H1 (cell line): ENCODE results near the gene UBE3C. TPM values are rescaled to one million over a fixed set of nuclear protein-coding genes. Genes with fewer than 3 reads are reported as not detected.

Experiments
- CTCF ChIA-PET: fragments of 300-600 bp; sonication (Branson Sonifier 250); formaldehyde crosslinking; loops from one replicate; lab custom pipeline; 2021; ENCODE audit not compliant: partially characterized antibody; lab: Charles Lee
- POLR2A ChIA-PET: fragments of 300-600 bp; sonication (Branson Sonifier 250); formaldehyde crosslinking; loops from one replicate; lab custom pipeline; 2021; ENCODE audit warnings: inconsistent platforms; ENCODE audit not compliant: partially characterized antibody; lab: Charles Lee
- DNase-seq, 2 experiments: peaks; one replicate each; pipeline versions ENCODE4 v3.0.0 to v3.0.0-alpha.2; 2010 to 2022; ENCODE audit warnings: low spot score in 2 of 2, low read depth in 1 of 2, mixed read lengths in 1 of 2
- FAIRE-seq: peaks from 2 replicates; lab custom pipeline; 2011; peaks lifted over from hg19 to GRCh38; lab: Jason Lieb, UNC
- H2AFZ ChIP-seq: 2 replicates; pipeline ENCODE4 v1.8.1; 2012; ENCODE audit warnings: low read length, inconsistent platforms
- H2AK5ac ChIP-seq: 2 replicates; pipeline ENCODE4 v1.6.1; 2013; ENCODE audit warnings: low read depth, low read length
- H2BK120ac ChIP-seq: replicated peaks from 2 replicates; pipeline ENCODE3; 2013; ENCODE audit warnings: low read depth, low read length, inconsistent platforms
- H2BK12ac ChIP-seq: 2 replicates; pipeline ENCODE4 v1.6.1; 2013; ENCODE audit warnings: low read depth, low read length
- H2BK15ac ChIP-seq: 2 replicates; pipeline ENCODE4 v1.6.1; 2013; ENCODE audit warnings: low read length
- H2BK20ac ChIP-seq: 2 replicates; pipeline ENCODE4 v1.6.1; 2013; ENCODE audit warnings: low read length
- H2BK5ac ChIP-seq: 2 replicates; pipeline ENCODE4 v1.6.1; 2013; ENCODE audit warnings: low read depth, low read length
- H3K14ac ChIP-seq: 2 replicates; pipeline ENCODE4 v1.6.1; 2013; ENCODE audit warnings: inconsistent platforms; ENCODE audit not compliant: insufficient read length
- H3K18ac ChIP-seq: 2 replicates; pipeline ENCODE4 v1.6.1; 2013; ENCODE audit warnings: low read length; ENCODE audit errors: extremely low read depth
- H3K23ac ChIP-seq: 2 replicates; pipeline ENCODE4 v1.6.1; 2013; ENCODE audit warnings: inconsistent platforms; ENCODE audit not compliant: insufficient read length
- H3K23me2 ChIP-seq: 2 replicates; pipeline ENCODE4 v1.6.1; 2013; ENCODE audit warnings: low read depth, low read length
- H3K27ac ChIP-seq: 2 replicates; pipeline ENCODE4 v1.6.1; 2011; ENCODE audit warnings: low read depth, low read length, inconsistent platforms
- H3K27me3 ChIP-seq, 4 experiments: replicated peaks in 1 of 4; 1 replicate in 1 of 4; 2 replicates in 3 of 4; pipeline versions ENCODE4 v1.6.1 to v1.8.1; 2011 to 2013; ENCODE audit warnings: low read length in 3 of 4, mild to moderate bottlenecking in 3 of 4, inconsistent platforms in 2 of 4, mixed read lengths in 2 of 4, moderate library complexity in 1 of 4; ENCODE audit not compliant: control insufficient read depth in 3 of 4, insufficient read depth in 3 of 4; ENCODE audit errors: extremely low read depth in 1 of 4
- H3K36me3 ChIP-seq, 4 experiments: 2 replicates each; pipeline versions ENCODE4 v1.6.1 to v1.8.1; 2011 to 2013; ENCODE audit warnings: mild to moderate bottlenecking in 4 of 4, low read length in 3 of 4, moderate library complexity in 2 of 4, control low read depth in 1 of 4, inconsistent platforms in 1 of 4; ENCODE audit not compliant: insufficient read depth in 4 of 4, control insufficient read depth in 2 of 4
- H3K4ac ChIP-seq: replicated peaks from 2 replicates; pipeline ENCODE3; 2013; ENCODE audit warnings: low read length, low read depth, mixed read lengths, inconsistent platforms; ENCODE audit not compliant: insufficient read length
- H3K4me1 ChIP-seq, 4 experiments: replicated peaks in 1 of 4; 1 replicate in 1 of 4; 2 replicates in 3 of 4; pipeline versions ENCODE4 v1.6.1 to v1.8.1; 2011 to 2013; ENCODE audit warnings: low read length in 3 of 4, inconsistent platforms in 2 of 4, mixed read lengths in 1 of 4; ENCODE audit not compliant: insufficient read depth in 4 of 4, control insufficient read depth in 3 of 4
- H3K4me2 ChIP-seq, 2 experiments: 2 replicates each; pipeline versions ENCODE4 v1.6.1 to v1.8.1; 2011 to 2013; ENCODE audit warnings: low read depth in 2 of 2, low read length in 2 of 2, control low read depth in 1 of 2, inconsistent platforms in 1 of 2, mild to moderate bottlenecking in 1 of 2; ENCODE audit not compliant: insufficient read depth in 1 of 2
- H3K4me3 ChIP-seq, 4 experiments: fragments of 200-600, 300-600 bp in 1 of 4; sonication (generic), shearing (Covaris generic), sonication (Bioruptor Twin) in 1 of 4; 2 replicates each; pipeline versions ENCODE4 v1.5.1 to v1.8.1; 2011 to 2016; ENCODE audit warnings: low read length in 4 of 4, low read depth in 3 of 4, control low read depth in 2 of 4, inconsistent platforms in 2 of 4, mild to moderate bottlenecking in 2 of 4, mixed read lengths in 1 of 4, moderate library complexity in 1 of 4; ENCODE audit not compliant: insufficient read depth in 2 of 4; ENCODE audit errors: extremely low read depth in 1 of 4
- H3K56ac ChIP-seq: replicated peaks from 2 replicates; pipeline ENCODE3; 2013; ENCODE audit warnings: low read depth, mild to moderate bottlenecking, mixed read lengths, low read length, inconsistent platforms; ENCODE audit not compliant: insufficient read length
- H3K79me1 ChIP-seq: 2 replicates; pipeline ENCODE4 v1.6.1; 2013; ENCODE audit warnings: low read depth, low read length, control low read depth
- H3K79me2 ChIP-seq, 2 experiments: 2 replicates each; pipeline versions ENCODE4 v1.6.1 to v1.8.1; 2012 to 2013; ENCODE audit warnings: low read length in 2 of 2, mild to moderate bottlenecking in 2 of 2, inconsistent platforms in 1 of 2; ENCODE audit not compliant: insufficient read depth in 2 of 2, control insufficient read depth in 1 of 2
- H3K9ac ChIP-seq, 4 experiments: replicated peaks in 1 of 4; 1 replicate in 1 of 4; 2 replicates in 3 of 4; pipeline versions ENCODE4 v1.6.1 to v1.8.1; 2011 to 2013; ENCODE audit warnings: low read depth in 3 of 4, low read length in 3 of 4, control low read depth in 2 of 4, mild to moderate bottlenecking in 2 of 4, moderate library complexity in 2 of 4, inconsistent platforms in 1 of 4; ENCODE audit errors: extremely low read depth in 1 of 4
- H3K9me3 ChIP-seq, 2 experiments: 2 replicates each; pipeline versions ENCODE4 v1.6.1 to v1.8.1; 2012 to 2013; ENCODE audit warnings: mild to moderate bottlenecking in 2 of 2, moderate library complexity in 2 of 2, control low read depth in 1 of 2, inconsistent platforms in 1 of 2, low read depth in 1 of 2, low read length in 1 of 2, mixed read lengths in 1 of 2; ENCODE audit not compliant: insufficient read depth in 2 of 2
- H4K20me1 ChIP-seq, 2 experiments: replicated peaks in 1 of 2; 2 replicates each; pipeline versions ENCODE3 to v1.8.1; 2011 to 2013; ENCODE audit warnings: inconsistent platforms in 2 of 2, low read length in 2 of 2, mild to moderate bottlenecking in 1 of 2; ENCODE audit not compliant: insufficient read depth in 2 of 2, control insufficient read depth in 1 of 2
- H4K5ac ChIP-seq: 2 replicates; pipeline ENCODE4 v1.6.1; 2013; ENCODE audit warnings: low read length, low read depth, mixed read lengths, inconsistent platforms; ENCODE audit not compliant: insufficient read length
- H4K8ac ChIP-seq: 2 replicates; pipeline ENCODE4 v1.8.0; 2013; ENCODE audit warnings: mild to moderate bottlenecking, moderate library complexity, low read length, inconsistent platforms; ENCODE audit not compliant: insufficient read depth; ENCODE audit errors: extremely low read depth
- H4K91ac ChIP-seq: replicated peaks from 2 replicates; pipeline ENCODE3; 2013; ENCODE audit warnings: low read length, mixed read lengths, inconsistent platforms; ENCODE audit not compliant: insufficient read length
- ASH2L ChIP-seq: fragments of 200-600, 300-600 bp; sonication (generic); IDR thresholded peaks from one replicate; pipeline ENCODE4 v1.7.1; 2017; ENCODE audit warnings: low read length
- CBX5 ChIP-seq: fragments of 300-800, 300-1000 bp; sonication (generic); IDR thresholded peaks from 2 replicates; pipeline ENCODE4 v1.7.1; 2016; ENCODE audit warnings: antibody characterized with exemption, low read length, low read depth
- CEBPB ChIP-seq: IDR thresholded peaks from 2 replicates; pipeline ENCODE4 v1.6.1; 2012; ENCODE audit warnings: low read depth, low read length
- EGR1 ChIP-seq: IDR thresholded peaks from 2 replicates; pipeline ENCODE4 v1.6.1; 2011; ENCODE audit warnings: low read depth, low read length, borderline replicate concordance
- HDAC6 ChIP-seq: IDR thresholded peaks from one replicate; pipeline ENCODE4 v1.7.1; 2012; ENCODE audit warnings: low read depth, mild to moderate bottlenecking, inconsistent platforms, low read length, moderate library complexity
- MAFK ChIP-seq: IDR thresholded peaks from 2 replicates; pipeline ENCODE4 v1.6.1; 2012; ENCODE audit warnings: low read depth, mild to moderate bottlenecking, improper control_type of control experiment, low read length
- PHF8 ChIP-seq: fragments of 200-600 bp; sonication (generic); conservative IDR thresholded peaks from 2 replicates; pipeline ENCODE4 v1.7.1; 2012; ENCODE audit warnings: low read depth, mild to moderate bottlenecking, inconsistent platforms, low read length, moderate library complexity
- RFX5 ChIP-seq: IDR thresholded peaks from 2 replicates; pipeline ENCODE4 v1.6.1; 2011; ENCODE audit warnings: low read depth, low read length, improper control_type of control experiment, borderline replicate concordance
- RNF2 ChIP-seq: fragments of 200-900, 300-1000 bp; sonication (generic); IDR thresholded peaks from 2 replicates; pipeline ENCODE4 v1.7.1; 2016; ENCODE audit warnings: borderline replicate concordance, low read depth, mild to moderate bottlenecking, antibody characterized with exemption, low read length; ENCODE audit not compliant: poor library complexity, severe bottlenecking; ENCODE audit errors: missing control alignments
- SAP30 ChIP-seq: fragments of 300-600 bp; sonication (generic); IDR thresholded peaks from 2 replicates; pipeline ENCODE4 v1.7.1; 2012; ENCODE audit warnings: low read length, moderate library complexity, mild to moderate bottlenecking, inconsistent platforms; ENCODE audit not compliant: insufficient read depth, insufficient replicate concordance
- SIN3A ChIP-seq, 2 experiments: IDR thresholded peaks in 1 of 2; conservative IDR thresholded peaks in 1 of 2; 2 replicates each; pipeline ENCODE4 v1.6.1; 2011 to 2012; ENCODE audit warnings: low read length in 2 of 2, improper control_type of control experiment in 1 of 2, low read depth in 1 of 2, mild to moderate bottlenecking in 1 of 2
- TCF12 ChIP-seq: IDR thresholded peaks from 2 replicates; pipeline ENCODE4 v1.6.1; 2011; ENCODE audit warnings: low read depth, mild to moderate bottlenecking, low read length
- TEAD4 ChIP-seq: IDR thresholded peaks from 2 replicates; pipeline ENCODE4 v1.6.1; 2012; ENCODE audit warnings: low read depth, low read length, inconsistent platforms, mixed read lengths
- ZNF274 ChIP-seq: IDR thresholded peaks from 2 replicates; pipeline ENCODE4 v1.7.0; 2012; ENCODE audit warnings: low read length, borderline replicate concordance; ENCODE audit errors: extremely low read depth
- WGBS, 2 experiments: shearing (Covaris generic) in 1 of 2; methylation state at CpG; one replicate each; pipeline versions ENCODE4 v1.1.6 to v1.1.7; 2013 to 2015; ENCODE audit warnings: low lambda C conversion rate in 2 of 2, mixed read lengths in 2 of 2, inconsistent platforms in 1 of 2, low coverage in 1 of 2, missing lambda C conversion rate in 1 of 2; ENCODE audit not compliant: insufficient replicate concordance in 2 of 2, insufficient coverage in 1 of 2, insufficient read length in 1 of 2; ENCODE audit errors: extremely low coverage in 1 of 2, missing lambda C conversion rate in 1 of 2; 5-methylcytosine and 5-hydroxymethylcytosine counted together
- polyA plus RNA-seq, 7 experiments: library from polyadenylated mRNA; depleted of rRNA in 3 of 7; stranded (reverse) in 5 of 7; unstranded in 2 of 7; fragments of >200 nt in 5 of 7; fragments of 200-250 nt in 2 of 7; gene quantifications; 1 replicate in 5 of 7; 2 replicates in 1 of 7; 4 replicates in 1 of 7; pipeline versions ENCODE4 v1.2.1 to v1.2.3, GENCODE V29; 2011 to 2013; ENCODE audit warnings: missing spikeins in 2 of 7, mixed read lengths in 2 of 7
- total RNA-seq: library from RNA; stranded (reverse); fragmentation: NEBNext Ultra II Directional; extraction: Animal tissue kit (Norgen Biotek cat#: 25700); gene quantifications from 2 replicates; pipeline ENCODE4 v1.2.1, GENCODE V29; 2021

Gene UBE3C
- total and polyA plus RNA-seq, 2 of the 8 experiments (the other 6 are each of a cell fraction or from before 2014, with no cell fraction given), result 32.0 to 54.1 TPM

DNA sequence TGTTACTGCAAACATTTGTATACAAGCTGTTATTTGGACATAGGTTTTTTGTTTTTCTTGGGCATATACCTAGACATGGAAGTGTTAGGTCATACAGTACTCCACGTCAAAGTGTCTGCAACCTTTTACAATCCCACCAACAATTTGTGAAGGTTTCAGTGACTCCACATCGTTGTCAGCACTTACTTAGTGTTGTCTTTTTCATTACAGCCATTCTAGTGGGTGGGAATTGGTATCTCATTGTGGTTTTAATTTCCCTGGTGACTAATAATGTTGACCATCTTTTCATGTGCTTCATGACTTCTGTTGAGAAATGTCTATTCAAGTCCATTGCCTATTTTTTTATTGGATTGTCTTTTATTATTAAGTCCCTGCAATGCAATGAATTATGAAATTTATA is 95.0 kb downstream of the UBE3C start:
- Histone ChIP-seq H3K79me2 (no peaks in the 10 kb centered on the region), H3K4me2 (no peak overlapping the region), H3K14ac (no peak overlapping the region), H3K4me1 (no peaks in the 10 kb centered on the region), H3K9me3 (no peaks in the 10 kb centered on the region), H4K20me1 (peaks cover 2 to 3% of the 10 kb centered on the region in 2 experiments), H3K9ac (no peak overlapping the region), H2BK12ac (no peak overlapping the region), H2BK120ac (no peak overlapping the region), H3K27ac (no peak overlapping the region), H2BK5ac (no peak overlapping the region), H2AFZ (no peak overlapping the region), H3K4ac (no peak overlapping the region), H3K27me3 (no peaks in the 10 kb centered on the region), H3K79me1 (no peaks in the 10 kb centered on the region), H3K36me3 (peaks cover 9 to 47% (median 18%) of the 10 kb centered on the region in 4 experiments; a peak in 7 of 8 replicates), H4K91ac (no peak overlapping the region), H3K23ac (no peak overlapping the region), H4K8ac (no peak overlapping the region), H3K23me2 (no peaks in the 10 kb centered on the region), H3K4me3 (no peak overlapping the region), H2BK20ac (no peak overlapping the region), H4K5ac (no peak overlapping the region), H2BK15ac (no peak overlapping the region), H2AK5ac (no peak overlapping the region), H3K56ac (no peak overlapping the region), H3K18ac (no peak overlapping the region)
- FAIRE-seq, result no peak
- 95% methylated on average over 2 of the region's 2 CpGs; no CpG with 5 or more reads in 1 of the 2 experiments for WGBS, 2 experiments
- POLR2A ChIA-PET, result interaction anchor here (0.9 kb wide), 1 partner anchor 12 kb away, joined by 3 read pairs; no protein-coding TSS in a partner anchor
- DNase-seq, result no peak
- CTCF ChIA-PET, result interaction anchor here (1.3 to 15.3 kb wide), 3 partner anchors 11 to 18 kb away, joined by 3 to 207 read pairs (median 3); no protein-coding TSS in a partner anchor
- no peak for TF ChIP-seq TEAD4
- TF ChIP-seq EGR1, result no peak
- TF ChIP-seq RFX5, result no peak
- no peak for TF ChIP-seq RNF2
- TF ChIP-seq SIN3A (conservative IDR thresholded peaks at IDR 0.05 in 1 of 2, IDR thresholded peaks at IDR 0.05 in 1 of 2; ENCODE audit: low read depth in 1 of 2, low read length in 2 of 2), result no peak
- no peak for TF ChIP-seq PHF8
- TF ChIP-seq HDAC6, result no peak
- TF ChIP-seq ASH2L, result no peak
- TF ChIP-seq ZNF274, result no peak
- no peak for TF ChIP-seq TCF12
- no peak for TF ChIP-seq CEBPB
- TF ChIP-seq MAFK, result no peak
- TF ChIP-seq CBX5, result no peak
- no peak for TF ChIP-seq SAP30
